DMS 273 (cell line): Measurements from ENCODE around the gene RABL6.

Experiments used
- DNase-seq: peaks from one replicate; lab custom pipeline; 2025; ENCODE audit not compliant: unreplicated experiment; lab: John Stamatoyannopoulos, UW

The RABL6 gene

DNA sequence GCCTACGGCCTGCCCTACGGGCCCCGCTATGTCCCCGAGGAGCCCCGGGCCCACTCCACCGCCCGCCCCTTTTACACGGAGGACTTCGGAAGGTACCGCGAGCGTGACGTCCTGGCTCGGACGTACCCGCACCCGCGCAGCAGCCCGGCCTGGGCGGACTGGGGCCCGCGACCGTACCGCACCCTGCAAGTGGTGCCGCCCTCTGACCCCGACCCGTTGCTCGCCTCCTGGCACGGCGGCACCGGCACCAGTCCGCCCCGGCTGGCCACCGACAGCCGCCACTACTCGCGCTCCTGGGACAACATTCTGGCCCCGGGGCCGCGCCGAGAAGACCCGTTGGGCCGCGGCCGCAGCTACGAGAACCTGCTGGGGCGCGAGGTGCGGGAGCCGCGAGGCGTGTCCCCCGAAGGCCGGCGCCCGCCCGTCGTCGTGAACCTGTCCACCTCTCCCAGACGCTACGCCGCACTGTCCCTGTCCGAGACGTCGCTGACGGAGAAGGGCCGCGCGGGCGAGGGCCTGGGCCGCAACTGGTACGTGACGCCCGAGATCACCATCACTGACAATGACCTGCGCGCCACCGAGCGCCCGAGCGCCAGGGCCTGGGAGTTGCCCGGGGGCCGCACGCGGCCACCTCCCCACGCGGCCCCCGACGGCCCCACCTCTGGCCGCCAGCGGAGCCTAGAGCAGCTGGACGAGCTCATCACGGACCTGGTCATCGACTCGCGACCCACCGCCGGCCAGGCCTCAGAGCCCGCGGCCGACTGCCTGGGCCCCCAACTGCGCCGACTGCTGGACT lies 37.9 kb downstream of the RABL6 start:
- no peak for DNase-seq

DNA sequence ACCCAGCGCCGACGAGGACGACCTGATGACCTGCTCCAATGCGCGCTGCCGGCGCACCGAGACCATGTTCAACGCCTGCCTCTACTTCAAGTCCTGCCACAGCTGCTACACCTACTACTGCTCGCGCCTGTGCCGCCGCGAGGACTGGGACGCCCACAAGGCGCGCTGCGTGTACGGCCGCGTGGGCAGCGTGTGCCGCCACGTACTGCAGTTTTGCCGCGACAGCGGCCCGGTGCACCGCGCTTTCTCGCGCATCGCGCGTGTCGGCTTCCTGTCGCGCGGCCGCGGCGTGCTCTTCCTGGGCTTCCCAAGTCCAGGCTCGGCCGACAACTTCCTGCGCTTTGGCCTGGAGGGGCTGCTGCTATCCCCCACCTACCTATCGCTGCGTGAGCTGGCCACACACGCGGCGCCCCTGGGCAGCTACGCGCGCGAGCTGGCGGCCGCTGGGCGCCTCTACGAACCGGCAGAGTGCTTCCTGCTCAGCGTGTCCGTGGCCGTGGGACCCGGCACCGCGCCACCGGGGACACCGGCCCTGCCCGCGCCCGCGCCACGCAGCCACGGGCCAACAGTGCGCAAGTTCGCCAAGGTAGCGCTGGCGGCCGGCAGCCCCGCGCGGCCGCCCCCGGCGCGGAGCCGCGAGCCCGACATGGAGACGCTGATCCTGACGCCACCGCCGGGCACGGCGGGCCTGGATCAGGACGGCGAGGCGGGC lies 38.8 kb downstream of the RABL6 start:
- DNase-seq: no peak

DNA sequence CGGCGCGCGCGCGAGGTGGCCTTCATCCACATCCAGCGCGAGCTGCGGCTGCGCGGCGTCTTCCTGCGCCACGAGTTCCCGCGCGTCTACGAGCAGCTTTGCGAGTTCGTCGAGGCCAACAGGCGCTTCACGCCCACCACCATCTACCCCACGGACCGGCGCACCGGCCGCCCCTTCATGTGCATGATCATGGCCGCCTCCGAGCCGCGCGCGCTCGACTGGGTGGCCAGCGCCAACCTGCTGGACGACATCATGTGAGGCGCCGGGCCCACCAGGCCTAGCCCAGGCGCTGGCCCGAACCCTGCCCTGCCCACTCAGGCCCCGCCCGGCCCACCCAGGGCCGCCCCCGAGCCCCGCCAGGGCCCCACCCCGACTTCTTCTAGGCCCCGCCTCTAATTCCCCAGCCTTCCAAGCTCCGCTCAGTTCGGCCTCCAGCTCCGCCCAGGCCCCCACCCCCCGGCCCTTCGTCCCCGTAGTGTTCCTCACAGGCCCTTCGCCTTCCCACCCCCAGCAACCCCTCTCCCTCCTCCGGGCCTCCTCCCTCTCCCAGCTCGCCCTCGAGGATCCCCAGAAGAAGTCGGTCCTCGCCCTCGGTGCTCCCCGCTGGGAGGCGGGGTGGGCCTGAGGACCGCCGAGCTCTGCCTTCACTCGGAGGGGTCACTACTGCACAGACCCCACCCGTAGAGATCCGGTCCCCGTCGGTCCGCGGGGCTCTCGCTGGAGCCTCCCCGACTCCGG lies 39.5 kb downstream of the RABL6 start:
- no peak for DNase-seq

DNA sequence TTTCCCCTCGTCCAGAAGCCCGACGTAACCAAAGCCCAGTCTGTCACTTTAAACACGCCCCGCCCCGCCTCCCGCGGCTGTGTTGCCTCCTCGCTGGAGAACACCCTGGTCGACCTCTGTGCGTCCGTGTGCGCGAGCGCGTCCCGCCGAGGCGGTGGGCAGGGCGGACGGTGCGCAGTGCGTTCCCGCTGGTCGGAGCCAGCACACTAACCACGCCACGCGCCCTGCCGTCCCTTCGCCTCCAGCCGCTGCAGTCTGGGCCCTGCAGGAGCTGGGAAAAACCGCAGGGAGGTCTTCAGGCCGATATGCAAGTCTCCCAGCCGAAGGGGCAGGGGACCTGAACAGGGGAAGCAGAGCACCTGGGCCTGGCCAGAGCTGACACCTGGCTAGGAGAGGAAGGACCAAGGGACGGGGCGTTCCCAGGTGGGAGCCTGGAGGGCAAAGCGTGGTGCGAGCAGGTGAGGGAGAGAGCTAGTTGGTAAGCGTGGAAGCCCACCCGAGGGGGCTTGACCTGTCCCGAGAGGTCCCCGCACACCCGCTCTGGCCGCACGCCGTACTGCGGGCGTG lies 40.2 kb downstream of the RABL6 start:
- peak; percentile 85 for DNase-seq

DNA sequence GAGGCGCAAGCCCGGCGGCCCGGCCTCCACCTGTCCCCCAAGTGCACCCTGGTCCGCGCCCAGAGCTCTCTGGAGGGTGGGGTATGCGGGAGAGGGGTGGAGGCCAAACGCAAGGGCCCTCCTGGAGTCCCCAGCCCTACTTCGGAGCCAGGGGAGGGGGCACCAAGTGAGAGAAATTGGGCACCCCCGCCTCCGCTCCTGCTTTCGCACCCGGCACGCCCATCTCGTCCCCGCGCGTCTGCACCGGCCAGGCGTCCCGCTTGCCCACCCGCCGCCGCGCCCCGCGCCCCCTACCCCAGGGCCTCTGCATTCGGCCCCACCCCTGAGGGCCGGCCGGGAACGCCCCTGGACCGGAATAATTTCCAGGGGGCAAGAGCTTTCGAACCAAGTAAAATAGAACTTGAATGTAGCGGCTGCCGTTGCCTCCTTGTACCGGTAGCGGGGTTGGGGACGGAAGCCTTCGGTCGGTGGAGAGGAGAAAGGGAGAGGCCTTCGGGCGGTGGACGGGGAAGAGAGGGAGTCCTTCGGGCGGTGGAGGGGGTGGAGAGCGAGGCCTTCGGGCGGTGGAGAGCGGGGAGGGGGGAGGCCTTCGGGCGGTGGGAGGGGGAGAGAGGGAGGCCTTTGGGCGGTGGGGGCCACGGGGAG lies 40.8 kb downstream of the RABL6 start:
- peak; percentile 80 for DNase-seq

DNA sequence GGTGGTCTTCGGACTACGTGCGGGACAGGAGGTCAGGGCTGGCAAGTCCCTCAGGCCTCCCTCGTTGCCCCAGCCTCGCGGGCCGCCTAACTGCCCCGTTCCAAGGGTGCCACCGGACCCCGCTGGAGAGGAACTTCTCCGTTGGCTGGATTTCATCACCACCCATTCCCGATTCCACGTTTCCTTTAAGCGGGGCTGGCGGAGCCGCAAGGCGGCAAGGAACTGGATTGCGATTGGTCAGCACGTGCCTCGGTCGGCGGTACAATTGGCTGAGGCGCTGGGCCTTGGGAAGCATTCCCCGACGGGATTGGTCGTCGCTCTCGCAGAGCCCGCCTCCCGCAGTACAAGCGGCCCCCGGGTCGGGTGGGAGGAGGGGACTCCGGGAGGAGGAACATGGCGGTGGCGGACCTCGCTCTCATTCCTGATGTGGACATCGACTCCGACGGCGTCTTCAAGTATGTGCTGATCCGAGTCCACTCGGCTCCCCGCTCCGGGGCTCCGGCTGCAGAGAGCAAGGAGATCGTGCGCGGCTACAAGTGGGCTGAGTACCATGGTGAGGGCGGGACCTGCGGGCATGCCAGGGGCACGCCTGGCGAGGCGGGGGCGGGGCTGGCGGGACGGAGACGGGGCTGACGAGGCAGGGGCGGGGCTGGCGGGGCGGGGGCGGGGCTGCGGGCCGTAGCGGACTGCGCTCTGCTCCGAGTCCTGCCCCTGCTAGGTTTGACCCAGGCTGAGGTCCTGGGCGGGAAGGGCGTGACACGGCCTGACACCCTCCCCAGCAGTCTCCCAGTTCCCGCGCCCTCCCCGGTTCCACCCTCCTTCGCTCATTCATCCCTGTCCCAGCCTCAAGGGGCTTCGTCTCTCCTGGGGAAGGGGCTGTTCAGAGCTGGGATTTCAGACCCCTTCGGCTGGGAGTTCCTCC lies 41.6 kb downstream of the RABL6 start, which contains the start of gene PHPT1:
TSS of gene PHPT1 (plus strand) at position 372 of the 922 bp plus-strand sequence. CDS start at position 394, 22 bp downstream.
- DNase-seq: peak; percentile 99

DNA sequence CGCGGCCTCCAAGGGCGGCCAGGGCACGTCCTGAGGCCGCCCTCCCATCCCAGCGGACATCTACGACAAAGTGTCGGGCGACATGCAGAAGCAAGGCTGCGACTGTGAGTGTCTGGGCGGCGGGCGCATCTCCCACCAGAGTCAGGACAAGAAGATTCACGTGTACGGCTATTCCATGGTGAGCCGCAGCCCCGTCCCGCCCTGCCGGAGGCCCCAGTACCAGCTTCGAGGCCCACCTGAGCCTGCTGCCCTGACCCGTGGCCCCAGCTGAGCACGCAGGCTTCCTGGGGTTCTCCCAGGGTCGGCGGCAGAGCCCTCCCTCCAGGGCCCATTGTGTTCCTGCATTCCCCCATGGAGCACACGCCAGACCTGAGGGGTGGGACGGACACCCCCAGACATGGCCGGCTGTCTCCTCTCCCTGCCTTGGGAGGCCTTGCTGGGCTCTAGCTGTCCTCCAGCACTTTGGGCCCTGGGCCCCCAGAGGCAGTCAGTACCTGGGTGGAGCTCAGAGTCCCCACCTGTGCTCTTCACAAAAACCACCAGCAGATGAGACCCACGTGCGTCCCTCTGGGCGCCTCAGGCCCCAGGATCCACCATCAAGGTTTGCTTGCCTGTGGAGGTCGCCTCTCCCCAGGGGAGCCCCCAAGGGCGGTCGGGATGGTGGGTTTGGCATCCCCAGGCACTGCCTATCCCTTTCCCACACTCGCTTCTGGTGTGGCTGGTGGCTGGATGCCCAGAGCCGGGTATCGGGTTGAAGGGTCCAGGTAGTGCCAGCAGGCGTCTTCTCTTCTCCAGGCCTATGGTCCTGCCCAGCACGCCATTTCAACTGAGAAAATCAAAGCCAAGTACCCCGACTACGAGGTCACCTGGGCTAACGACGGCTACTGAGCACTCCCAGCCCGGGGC lies 42.5 kb downstream of the RABL6 start:
- DNase-seq: no peak

DNA sequence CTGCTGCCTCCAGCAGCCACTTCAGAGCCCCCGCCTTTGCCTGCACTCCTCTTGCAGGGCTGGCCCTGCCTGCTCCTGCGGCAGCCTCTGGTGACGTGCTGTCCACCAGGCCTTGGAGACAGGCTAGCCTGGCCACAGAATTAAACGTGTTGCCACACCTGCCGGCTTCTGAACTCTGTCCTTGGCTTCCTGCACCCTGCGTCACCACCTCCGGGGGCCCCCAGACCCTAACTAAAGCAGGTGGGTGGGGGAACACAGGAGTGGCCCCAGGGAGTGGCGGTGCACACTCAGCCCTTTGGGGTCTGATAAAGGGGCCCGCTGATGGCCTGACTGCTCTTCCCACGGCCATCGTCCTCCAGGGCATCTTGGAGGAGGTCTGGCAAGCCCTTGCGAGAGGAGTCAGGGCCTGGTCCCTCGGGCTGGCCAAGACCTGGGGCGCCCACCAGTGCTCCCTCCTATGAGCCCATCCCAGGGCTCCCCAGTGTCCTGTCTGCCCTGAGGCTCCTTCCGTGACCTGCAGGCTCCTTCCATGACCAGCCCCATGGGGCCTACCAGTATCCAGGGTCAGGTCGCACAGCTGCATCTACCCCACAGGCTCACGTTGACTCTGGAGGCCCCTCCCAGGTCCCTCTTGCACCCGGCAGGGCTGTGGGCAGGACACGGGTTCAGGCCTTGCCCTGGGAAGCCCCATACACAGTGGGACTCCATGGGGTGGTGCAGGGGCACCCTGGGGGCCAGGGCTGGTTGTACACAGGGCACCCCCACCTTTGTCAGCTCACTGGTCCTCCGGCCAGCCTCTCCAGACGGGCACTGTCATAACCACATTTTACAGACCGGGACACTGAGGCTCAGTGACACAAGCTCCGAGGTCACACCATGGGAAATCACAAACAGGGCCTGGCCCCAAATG lies 43.4 kb downstream of the RABL6 start:
- DNase-seq: no peak

DNA sequence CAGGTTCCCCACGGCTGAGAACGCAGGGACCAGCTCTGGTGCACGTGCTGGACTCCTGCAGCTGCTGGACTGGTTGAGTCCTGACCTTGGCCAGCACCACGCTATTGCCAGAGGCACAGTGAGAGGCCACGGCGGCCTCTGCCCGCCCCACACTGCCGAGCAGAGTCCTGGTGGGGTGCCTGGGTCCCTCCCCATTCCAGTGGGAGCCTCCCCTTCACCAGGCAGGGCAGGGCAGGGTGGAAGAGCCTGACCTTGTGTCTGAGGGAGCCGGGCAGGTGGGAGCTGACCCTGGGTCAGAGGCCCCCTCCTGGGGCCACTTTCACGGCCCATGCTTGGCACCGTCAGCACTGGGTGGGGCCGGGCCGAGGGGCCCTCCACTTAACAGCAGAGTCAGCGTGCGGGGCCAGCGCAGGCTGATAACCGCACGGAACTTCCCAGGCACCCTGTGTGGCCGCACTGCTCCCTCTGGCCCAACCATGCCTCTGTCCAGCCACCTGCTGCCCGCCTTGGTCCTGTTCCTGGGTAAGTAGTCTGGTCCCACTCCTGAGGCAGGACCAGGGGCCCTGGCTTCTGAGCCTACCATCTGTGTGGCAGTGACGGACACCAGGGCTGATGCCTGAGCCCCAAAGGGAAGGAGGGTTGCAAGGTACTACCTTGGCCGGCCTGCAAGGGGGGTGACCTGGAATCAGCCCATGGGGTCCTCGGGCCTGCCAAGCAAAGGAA lies 44.4 kb downstream of the RABL6 start, which contains the start of gene MAMDC4:
TSS of gene MAMDC4 (plus strand) at position 406 of the 723 bp plus-strand sequence. CDS start at position 477, 71 bp downstream.
- DNase-seq: no peak

DNA sequence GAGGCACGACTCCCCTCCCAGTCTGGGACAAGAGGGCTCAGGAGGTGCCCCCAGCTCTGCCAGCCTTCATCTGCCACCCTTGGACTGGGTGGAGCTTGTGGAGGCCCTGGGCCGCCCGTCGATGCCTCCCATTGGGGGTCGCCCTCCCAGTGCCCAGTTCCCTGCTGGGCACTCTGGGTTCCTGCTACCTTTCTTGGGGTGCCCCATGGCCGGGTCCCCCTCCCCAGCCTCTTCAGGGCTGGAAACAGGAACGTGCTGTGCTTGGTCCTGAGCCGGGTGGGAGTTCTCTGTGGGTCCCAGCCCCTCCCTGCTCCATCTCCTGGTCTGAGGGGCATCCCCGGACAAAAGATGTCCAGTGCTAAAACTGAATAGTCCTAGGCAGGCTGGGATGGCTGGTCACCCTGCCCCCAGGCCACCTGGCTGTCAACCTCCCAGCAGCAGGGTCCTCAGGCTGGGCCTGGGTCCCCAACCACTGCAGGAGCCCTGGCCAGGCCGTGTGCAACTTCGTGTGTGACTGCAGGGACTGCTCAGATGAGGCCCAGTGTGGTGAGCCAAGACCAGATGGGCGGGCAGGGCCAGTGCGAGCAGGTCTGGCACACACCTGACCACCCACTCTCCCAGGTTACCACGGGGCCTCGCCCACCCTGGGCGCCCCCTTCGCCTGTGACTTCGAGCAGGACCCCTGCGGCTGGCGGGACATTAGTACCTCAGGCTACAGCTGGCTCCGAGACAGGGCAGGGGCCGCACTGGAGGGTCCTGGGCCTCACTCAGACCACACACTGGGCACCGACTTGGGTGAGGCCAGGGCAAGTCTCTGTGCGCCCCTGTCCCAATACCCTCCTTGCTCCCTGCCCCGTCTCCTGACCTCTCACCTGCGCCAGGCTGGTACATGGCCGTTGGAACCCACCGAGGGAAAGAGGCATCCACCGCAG lies 45.2 kb downstream of the RABL6 start:
- DNase-seq: no peak

DNA sequence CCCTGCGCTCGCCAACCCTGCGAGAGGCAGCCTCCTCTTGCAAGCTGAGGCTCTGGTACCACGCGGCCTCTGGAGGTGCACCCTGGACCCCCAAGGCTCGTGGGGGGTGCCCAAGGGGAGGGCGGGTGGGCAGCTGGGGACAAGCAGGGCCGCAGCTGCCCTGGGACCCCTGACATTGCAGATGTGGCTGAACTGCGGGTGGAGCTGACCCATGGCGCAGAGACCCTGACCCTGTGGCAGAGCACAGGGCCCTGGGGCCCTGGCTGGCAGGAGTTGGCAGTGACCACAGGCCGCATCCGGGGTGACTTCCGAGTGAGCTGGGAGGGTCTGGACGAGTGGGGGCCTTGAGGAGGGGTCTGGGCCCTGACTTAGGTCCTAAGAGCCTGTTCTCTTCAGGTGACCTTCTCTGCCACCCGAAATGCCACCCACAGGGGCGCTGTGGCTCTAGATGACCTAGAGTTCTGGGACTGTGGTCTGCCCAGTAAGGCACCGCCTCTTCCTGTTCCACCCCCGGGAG lies 45.9 kb downstream of the RABL6 start:
- no peak for DNase-seq

DNA sequence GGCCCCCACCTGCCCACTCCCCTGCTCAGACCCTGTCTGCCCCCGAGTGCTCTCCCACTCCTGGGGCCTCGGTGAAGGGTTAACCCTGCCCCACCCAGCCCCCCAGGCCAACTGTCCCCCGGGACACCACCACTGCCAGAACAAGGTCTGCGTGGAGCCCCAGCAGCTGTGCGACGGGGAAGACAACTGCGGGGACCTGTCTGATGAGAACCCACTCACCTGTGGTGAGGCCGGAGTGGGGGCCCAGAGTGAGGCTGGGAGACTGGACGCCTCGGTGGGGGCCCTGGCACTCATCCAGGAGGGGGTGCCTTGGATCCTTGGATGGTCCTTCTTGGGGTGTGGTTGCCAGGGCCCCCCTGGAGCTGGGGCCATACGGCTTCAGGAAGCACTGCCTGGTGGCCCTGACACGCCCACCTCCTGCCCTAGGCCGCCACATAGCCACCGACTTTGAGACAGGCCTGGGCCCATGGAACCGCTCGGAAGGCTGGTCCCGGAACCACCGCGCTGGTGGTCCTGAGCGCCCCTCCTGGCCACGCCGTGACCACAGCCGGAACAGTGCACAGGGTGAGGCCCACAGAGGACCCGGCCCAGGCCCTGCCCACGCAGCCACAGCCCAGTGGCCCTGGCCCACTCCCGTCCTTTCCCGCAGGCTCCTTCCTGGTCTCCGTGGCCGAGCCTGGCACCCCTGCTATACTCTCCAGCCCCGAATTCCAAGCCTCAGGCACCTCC lies 46.5 kb downstream of the RABL6 start:
- no peak for DNase-seq

DNA sequence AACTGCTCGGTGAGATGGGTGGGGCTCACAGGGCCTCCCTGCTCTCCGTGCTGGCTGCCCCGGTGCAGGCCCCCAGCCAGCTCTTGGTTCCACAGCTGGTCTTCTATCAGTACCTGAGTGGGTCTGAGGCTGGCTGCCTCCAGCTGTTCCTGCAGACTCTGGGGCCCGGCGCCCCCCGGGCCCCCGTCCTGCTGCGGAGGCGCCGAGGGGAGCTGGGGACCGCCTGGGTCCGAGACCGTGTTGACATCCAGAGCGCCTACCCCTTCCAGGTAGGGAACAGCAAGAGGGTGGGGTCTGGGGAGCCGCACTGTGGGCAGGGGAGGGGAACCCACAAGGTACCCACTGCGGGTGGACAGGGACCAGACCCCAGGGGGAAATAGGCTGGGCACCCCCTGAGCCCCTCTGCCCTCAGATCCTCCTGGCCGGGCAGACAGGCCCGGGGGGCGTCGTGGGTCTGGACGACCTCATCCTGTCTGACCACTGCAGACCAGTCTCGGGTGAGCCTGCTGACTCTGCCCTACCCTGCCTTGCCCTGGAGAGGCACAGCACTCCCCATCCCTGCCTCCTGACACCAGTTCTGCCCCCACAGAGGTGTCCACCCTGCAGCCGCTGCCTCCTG lies 47.2 kb downstream of the RABL6 start:
- no peak for DNase-seq

DNA sequence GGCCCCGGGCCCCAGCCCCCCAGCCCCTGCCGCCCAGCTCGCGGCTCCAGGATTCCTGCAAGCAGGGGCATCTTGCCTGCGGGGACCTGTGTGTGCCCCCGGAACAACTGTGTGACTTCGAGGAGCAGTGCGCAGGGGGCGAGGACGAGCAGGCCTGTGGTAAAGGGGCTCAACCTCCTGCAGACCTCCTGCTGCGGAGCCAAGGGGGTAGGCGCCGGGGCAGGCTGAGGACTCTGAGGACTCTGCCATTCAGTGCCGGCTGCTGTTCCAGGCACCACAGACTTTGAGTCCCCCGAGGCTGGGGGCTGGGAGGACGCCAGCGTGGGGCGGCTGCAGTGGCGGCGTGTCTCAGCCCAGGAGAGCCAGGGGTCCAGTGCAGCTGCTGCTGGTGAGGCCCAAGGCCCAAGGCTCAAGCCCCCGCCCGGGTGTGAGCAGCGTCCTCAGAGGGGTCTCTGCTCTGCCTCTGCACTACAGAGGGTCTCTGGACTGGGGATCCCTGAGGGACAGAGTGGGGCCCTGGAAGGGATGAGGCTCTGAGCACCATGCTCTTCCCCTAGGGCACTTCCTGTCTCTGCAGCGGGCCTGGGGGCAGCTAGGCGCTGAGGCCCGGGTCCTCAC lies 47.8 kb downstream of the RABL6 start:
- DNase-seq: no peak
